ENCODE data around the gene SLC17A3.

The SLC17A3 gene

DNA sequence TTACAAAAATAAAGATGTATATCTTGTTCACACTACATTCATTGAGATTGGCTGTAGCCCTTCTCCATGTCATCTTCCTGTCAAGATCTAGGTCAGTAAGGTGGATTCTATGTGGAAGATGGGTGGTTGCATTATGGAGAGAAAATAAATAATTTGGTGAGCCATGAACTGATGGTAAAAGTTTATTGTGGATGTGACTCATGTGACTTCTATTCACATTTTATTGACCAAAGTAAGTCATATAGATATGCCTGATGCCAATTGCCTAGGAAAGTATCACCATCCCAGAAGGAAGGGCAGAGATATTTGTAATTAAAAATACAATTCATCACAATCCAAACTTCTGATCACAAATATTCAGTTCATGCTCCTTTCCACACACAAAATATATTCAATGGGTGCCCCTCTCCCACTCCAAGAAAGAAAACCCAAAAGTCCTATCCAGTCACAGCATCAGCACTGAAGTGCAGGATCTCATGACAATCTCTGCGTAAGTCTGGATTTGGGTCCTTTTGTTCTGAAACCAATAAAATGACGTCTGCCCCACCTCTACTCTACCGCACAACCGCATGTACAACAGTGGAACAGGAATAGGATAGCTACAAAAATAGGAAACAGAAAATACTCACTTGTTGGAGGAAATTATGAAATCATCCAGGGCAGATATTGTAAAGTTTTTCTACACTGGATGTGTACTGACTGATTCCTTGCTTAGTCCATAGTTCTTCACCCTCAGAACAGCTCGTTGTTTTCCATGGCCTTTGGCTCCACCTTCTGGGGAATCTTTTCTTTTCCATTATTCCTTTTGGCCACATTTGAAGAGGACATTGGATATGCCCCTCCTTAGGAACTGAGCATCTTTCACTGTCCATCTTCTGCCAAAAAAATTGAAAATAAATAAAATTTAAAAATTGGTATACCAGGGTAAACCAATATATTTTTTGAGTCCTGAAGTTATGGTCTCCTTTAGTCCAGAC, 16.1 kb upstream of the SLC17A3 start:
- DNase-seq (ENCODE audit: low spot score), result peak; percentile 33

DNA sequence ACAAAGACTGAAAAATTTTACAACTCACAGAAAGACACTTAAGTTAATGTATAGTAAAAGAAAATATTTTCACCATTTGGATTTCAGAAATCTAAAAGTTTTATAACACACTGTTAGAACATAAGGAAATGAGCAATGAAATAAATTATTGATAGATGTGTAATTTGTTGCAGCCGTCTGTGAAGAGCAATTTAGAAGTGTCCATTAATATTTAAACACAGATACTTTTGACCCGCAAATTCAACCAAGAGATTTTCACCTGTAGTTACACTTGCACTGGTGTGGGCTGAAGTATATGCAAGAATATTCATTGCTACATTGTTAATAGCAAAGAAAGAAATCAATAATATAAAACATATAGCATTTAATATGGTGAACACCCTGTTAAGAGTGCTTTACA, 14.6 kb upstream of the SLC17A3 start:
- no peak for DNase-seq (ENCODE audit: low spot score)

DNA sequence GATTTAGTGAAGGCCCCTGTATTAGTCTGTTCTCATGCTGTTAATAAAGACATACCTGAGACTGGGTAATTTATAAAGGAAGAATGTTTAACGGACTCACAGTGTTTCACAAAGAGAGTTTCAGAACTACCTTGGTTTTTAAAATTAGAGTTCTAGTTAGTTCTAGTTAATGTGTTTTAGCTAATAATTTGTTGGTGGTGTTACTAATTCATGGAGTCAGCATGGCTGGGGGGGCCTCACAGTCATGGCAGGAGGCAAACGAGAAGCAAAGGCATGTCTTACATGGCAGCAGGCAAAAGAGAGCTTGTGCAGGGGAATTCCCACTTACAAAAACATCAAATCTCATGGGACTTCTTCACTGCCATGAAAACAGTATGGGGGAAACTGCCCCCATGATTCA, 12.0 kb upstream of the SLC17A3 start:
- DNase-seq (ENCODE audit: low spot score), result no peak

DNA sequence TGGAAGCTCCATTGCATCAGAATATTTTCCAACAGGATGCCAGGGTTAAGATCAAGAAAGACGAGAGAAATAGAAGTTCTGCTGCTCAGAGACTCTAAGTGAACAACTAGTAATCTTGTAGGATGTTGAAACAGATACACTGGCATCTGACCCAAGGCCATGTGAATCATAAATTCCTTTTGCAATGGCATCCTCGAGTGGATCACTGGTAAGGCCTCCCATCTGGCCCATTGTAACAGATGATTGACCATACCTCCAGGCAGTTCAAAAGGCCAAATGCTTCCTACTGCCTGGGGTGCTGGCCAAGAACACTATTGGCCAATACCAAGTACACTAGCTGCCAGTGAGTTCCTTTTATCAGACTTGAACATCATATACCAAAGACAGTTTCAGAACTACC, 9.9 kb upstream of the SLC17A3 start:
- DNase-seq (ENCODE audit: low spot score), result no peak

DNA sequence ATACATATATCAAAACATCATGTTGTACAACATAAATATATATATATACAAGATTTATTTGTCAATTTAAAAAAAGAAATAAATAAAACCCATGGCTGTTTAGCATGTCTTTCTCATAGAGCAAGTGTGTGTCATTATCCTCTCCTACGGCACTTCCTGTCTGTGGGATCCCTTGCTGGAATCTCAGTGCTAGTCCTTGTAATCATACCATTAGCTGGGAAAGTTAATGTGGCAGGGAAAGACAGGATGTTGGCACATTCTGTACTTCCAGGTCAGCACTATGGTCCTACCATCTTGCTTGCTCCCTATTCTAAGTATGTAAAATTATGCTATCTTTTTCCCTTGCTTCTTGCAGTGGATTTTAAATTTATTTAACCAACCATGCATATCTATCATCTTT, 9.5 kb upstream of the SLC17A3 start:
- DNase-seq (ENCODE audit: low spot score), result no peak

DNA sequence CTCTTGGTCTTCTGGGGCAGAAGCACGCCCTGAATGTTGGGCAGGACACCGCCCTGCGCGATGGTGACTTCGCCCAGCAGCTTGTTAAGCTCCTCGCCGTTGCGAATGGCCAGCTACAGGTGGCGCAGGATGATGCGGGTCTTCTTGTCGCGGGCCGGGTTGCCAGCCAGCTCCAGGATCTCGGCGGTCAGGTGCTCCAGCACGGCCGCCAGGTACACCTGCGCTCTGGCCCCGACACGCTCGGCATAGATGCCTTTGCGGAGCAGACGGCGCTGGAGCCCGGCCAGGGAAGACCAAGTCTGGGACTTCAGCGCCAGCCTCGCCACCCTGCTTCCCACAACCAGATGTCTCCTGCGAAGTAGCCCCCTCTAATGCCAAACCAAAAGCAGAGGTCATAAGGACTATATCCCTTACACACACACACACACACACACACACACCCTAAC, 8.0 kb upstream of the SLC17A3 start:
- peak; percentile 49 for DNase-seq (ENCODE audit: low spot score)

DNA sequence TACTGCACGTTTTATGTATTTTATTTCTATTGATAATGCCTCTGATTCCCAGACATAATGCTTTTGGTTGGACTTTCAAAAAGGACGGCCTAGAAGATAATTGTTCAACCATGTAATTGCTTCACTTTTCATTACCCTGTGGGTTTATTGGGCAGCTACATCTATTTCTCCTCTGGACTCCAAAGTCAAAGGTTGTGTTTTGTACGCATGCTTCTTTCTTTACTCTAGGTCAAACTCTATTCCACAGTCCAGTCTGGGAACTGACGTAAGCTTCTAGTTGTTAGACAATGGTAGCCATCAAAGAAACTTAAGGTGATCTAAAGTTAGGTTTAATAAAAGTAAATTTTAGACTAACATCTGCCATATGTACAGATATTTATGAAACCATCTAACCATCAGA, 6.6 kb upstream of the SLC17A3 start:
- no peak for DNase-seq (ENCODE audit: low spot score)

DNA sequence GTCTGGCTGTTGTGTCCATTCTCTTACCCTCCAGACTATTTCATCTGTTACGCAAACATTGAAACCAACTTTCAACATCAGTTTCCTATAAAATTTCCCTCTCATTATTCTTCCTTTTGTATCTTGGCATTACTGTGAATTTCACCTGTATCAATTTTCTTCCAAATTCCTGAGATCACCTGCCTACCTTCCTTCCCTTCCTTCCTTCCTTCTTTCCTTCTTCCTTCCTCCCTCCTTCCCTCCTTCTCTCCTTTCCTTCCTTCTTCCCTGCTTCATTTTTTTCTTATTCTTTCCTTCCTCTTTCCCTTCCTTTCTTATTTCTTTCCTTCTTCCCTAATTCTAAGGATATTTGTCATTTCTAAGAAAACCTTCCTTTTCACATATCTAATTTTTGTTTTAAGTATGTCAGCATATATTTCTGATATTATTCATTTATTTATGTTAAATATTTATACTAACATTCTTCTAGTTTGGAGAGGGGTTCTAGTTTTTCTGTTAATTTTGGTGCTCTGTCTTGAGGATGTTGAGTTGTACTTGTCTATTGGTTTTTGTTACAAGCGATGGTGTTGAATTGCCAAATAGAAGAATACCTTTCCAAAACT, 4.8 kb upstream of the SLC17A3 start:
- DNase-seq (ENCODE audit: low spot score), result no peak

DNA sequence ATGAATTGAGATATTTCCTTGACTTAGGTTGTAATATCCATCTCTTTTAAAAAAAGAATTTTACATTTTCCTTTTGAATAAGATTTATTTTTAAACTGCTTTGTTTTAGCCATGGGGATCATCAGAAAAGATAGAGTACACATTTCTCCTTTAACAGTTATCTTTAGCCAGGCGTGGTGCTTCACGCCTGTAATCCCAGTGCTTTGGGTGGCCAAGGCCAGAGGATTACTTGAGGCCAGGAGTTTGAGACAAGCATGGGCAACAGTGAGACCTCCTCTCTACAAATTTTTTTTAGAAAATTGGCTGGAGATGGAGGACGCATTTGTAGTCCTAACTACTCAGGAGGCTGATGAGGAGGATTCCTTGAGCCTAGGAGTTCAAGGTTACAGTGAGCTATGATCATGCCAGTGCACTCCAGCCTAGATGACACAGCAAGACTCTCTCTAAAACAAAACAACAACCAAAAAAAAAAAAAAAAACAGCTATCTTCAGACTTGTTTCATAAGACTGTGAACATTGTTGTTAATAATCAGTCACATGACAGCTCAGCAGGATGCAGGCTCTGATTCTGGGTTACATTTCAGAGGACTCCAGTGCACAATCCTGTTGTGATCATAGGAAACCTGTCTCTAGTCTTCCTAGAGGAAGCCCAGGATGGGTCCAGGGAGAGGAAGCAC, 2.0 kb upstream of the SLC17A3 start:
- DNase-seq (ENCODE audit: low spot score), result no peak

DNA sequence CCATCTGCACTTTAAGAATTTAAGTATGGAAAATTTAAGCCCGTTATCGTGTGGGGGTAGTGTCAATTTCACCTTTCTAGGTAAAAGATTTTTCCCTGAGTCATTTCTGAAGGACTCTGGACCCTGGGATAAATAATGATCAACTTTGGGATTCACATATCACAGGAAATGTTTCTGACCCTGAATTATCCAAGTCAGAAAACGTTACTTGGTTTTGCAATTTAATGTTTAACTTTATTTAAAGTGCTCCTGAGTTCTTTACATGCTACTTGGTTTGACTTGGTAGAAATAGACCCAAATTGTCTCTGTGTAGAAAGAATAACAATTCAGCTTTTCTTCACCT, 1.5 kb upstream of the SLC17A3 start:
- no peak for DNase-seq (ENCODE audit: low spot score)

DNA sequence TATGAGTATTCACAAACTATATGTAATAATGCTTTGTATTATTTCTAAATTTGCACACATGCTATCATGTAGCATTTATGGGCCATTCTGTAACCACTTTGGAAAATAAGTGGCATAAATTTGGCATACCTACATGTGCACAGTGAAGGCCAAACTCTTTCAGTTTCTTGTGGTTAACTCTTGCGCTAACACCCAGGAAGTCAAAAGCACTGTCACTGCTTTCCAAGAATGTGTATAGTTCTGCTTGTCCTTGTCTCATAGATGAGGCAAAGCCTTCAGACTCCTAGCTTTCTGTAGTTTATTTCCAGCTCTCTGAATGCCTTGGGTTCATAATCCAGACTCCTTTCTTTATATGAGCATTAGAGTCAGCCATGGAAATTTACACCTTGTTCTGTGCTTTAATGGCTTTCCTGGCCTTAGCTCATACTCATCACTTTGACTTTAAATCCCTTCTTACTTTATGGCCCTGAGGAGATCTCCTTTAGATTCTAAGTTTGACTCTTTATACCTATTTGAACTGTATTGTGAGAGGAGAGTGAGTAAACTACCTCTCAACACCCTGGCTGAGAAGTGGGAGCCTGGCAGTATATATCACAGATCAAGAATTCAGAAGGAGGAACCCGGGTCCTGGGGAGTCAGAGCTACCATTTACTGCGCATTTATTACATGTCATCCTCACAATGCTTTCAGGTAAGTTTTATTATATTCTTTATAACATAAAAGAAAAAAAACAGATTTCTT, 949 bp upstream of the SLC17A3 start:
- no peak for DNase-seq (ENCODE audit: low spot score)

DNA sequence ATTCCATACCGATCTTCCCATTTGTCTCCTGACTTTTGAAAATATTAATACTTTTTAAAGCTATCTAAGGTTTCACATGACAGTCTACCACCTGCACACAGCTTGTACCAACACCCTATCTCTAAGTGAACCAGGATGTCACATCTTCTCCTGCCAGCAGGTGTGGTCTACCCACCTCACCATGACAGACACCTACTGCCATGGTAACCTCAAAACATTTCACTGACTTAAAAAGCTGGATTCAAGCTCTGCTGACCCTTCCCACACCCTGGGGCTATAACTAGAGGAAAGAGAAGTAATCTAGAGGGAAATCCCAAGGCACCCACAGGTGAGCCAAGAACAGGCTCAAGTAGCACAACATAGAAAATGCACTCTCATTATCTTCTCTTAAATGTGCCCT, 1.2 kb downstream of the SLC17A3 start:
- DNase-seq (ENCODE audit: low spot score), result no peak

DNA sequence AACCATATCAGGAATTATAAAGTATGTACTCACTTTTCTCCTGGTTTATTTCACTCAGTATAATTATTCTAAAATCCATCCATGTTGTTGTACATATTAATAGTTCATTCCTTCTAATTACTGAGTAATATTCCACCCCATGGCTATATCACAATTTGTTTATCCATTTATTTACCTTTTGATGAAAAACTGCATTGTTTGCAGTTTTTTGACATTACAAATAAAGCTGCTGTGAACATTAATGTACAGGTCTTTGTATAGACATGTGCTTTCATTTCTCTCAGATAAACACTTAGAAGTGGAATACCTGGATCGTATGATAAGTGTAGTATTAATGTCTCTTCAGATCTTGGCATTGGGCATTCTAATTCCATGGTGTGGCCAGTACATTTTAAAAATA, 4.2 kb downstream of the SLC17A3 start:
- no peak for DNase-seq (ENCODE audit: low spot score)

DNA sequence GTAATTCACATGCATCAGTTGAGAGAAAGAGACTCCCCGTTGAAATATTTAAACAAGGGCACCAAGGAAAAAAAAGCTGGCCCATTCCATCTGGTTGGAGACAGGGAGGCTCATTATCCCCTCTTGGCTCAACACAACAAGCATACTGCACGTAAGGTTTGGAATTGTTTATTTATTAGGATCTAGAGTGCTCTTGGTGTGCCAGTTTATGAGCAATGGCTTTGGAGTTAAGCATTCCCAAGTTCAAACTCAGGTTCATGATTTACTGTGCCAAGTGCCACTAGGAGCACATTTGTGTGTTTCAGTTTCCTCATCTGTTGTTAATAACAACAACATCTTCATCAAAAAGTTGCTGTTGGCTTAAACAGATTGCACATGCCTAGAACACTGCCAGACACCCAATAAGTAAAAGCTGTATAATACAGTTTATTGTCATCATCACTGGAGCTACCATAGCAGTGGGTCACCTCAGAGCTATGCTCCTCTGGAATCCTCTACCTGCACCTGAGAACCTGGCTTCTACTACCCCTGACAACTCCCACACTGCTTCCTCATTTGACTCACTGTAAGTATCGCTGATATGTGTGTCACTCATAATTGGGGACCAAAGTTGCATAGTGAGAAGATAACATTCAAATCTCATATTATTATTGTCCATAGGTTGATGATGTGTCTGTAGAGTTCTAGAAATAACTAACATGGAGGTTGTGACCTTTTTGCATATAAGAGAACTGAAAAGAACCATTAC, 5.4 kb downstream of the SLC17A3 start:
- no peak for DNase-seq (ENCODE audit: low spot score)

DNA sequence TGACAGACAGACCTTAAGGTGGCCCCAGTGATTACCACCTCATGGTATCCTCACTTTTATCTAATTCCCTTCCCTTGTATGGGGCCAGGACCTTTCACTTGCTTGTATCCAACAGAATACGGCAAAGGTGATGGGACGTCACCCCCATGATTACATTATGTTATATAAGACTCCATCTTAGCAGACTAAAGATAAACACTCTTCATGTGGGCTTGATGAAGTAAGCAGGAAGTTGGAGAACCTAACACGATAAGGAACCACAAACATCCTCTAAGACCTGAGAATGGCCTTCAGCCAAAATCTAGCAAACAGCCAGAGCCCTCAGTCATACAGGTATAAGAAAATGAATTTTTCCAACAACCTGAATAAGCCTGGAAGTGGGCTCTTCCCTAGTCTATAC, 8.0 kb downstream of the SLC17A3 start:
- DNase-seq (ENCODE audit: low spot score), result no peak

DNA sequence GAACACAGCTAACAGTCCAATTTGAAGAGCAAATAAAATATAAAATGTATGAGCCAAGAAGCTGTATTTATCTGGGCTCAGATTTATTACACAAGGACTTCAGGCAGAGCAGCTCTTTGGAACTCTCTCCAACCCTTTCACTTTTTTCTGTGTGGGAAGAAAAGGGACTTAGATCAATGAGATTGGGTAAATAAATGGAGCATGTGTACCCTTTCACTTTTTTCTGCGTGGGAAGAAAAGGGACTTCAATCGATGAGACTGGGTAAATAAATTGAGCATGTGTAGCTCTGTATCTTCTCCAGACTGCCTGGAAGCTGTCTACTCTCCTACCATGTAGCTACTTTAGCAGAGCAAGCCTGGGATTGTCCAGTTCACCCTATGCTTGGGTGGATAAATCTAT, 10.7 kb downstream of the SLC17A3 start:
- DNase-seq (ENCODE audit: low spot score), result no peak

DNA sequence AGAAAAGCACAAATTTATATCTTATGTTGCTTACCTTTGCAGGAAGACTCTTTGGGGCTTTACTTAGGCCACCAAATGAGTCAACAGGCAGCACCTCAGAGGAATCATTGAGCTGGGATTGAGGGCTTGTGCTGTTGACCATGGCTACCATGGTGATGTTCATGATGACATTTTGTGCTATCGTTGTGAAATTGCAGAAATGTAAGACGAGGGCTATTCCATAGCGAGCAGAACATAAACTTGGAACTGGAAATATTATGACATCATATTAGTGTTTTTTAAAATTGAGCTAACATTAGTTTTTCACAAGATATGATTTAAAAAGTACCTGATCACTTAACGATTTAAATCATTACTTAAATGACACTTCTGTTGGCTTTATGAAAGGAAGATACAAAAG, 11.8 kb downstream of the SLC17A3 start:
- DNase-seq (ENCODE audit: low spot score), result no peak

DNA sequence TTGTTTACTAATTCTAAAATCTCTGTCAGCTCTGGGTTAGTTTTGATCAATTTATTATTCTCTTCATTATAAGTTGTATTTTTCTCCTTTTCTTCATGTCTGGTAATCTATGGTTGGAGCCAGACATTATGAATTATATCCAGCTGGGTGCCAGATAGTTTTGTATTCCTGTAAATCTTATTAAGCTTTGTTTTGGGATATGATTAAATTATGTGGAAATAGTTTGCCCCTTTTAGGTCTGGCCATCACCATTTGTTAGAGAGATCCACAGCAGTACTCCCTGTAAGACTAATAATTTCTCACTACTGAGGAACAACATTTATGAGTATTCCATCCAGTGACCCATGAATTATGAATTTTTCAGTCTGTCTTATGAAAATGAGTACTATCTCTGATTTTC, 21.3 kb downstream of the SLC17A3 start:
- no peak for DNase-seq (ENCODE audit: low spot score)

DNA sequence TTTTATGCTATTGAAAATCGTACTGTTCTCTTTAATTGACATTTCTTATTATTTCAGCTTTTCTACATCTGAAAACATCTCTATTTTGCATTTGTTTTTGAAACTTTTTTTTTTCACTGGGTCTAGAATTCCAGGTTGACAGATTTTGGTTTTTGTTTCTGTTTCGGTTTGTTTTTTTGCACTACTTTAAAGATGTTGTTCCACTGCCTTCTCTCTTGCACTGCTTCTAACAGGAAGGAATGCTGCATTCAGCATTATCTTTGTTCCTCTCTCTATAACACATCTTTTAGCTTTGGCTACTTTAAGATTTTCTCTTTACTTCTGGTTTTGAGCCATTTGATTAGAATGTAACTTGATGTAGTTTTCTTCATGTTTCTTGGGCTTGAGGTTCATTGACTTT, 22.1 kb downstream of the SLC17A3 start:
- DNase-seq (ENCODE audit: low spot score), result no peak

DNA sequence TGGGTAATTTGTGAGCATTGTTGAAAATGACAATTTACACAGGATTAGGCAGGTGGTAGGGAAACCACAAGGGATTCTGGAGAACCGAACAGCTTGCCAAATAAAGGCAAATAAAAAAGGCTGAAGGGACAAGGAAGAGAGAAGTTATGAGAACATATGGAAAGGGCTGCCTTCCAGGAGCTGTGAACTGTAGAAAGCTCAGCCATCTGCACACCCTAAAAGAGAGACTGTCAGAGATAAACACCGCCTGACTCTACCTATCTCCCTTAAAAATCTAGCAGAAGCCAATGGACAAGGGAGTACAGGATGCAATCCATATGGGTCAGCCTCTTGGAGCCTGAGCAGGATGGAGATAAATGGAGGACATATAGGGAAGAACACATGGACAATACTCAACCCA, 29.5 kb downstream of the SLC17A3 start:
- DNase-seq (ENCODE audit: low spot score), result no peak

DNA sequence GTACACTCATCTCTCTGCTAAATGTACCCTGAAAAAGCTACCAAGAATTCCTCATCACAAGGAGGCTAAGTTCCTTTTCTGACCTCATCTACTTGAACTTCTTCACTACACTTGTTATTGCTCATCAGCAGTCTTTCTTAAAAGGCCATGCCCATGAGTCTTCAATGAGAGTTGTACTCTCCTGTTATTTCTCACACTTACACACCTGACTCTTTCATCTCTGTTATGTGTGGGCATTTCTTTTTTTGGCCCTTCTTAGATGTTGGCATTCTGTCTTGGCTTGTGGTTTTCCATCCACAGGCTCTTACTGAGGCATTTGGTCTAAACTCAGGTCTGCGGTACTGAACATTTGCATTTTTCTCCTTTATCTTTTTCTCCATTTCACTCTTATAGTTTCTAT, 31.5 kb downstream of the SLC17A3 start:
- no peak for DNase-seq (ENCODE audit: low spot score)
